HG02943 (cell line): ENCODE measurements around the gene COPS9.

Source experiments
- ATAC-seq: cut with Tn5 transposase; IDR thresholded peaks from one replicate; pipeline ENCODE4 v1.9.1; 2021; ENCODE audit warnings: mild to moderate bottlenecking, low read depth, moderate library complexity; ENCODE audit not compliant: unreplicated experiment

Gene COPS9

GRCh38 chr2:240166761-240167587, 30.9 kb upstream of the COPS9 start:
- ATAC-seq = no peak

- ATAC-seq = no peak
Observed at GRCh38 chr2:240166191-240166590, 30.1 kb upstream of the COPS9 start.

GRCh38 chr2:240165661-240166060, 29.6 kb upstream of the COPS9 start:
- ATAC-seq = no peak

- ATAC-seq = no peak
Observed at GRCh38 chr2:240165034-240165433, 28.9 kb upstream of the COPS9 start.

- no peak for ATAC-seq
Observed at GRCh38 chr2:240164586-240164985, 28.5 kb upstream of the COPS9 start.

GRCh38 chr2:240163844-240164574, 27.9 kb upstream of the COPS9 start:
- ATAC-seq = no peak

GRCh38 chr2:240162939-240163714, 27.0 kb upstream of the COPS9 start:
- ATAC-seq = no peak

GRCh38 chr2:240162531-240162930, 26.4 kb upstream of the COPS9 start:
- no peak for ATAC-seq

GRCh38 chr2:240162032-240162431, 25.9 kb upstream of the COPS9 start:
- no peak for ATAC-seq

- ATAC-seq = no peak
Observed at GRCh38 chr2:240161087-240161750, 25.1 kb upstream of the COPS9 start.

- no peak for ATAC-seq
Observed at GRCh38 chr2:240160291-240161086, 24.4 kb upstream of the COPS9 start.

GRCh38 chr2:240159251-240159839, 23.2 kb upstream of the COPS9 start:
- no peak for ATAC-seq

- ATAC-seq = no peak
Observed at GRCh38 chr2:240157147-240157470, 21.0 kb upstream of the COPS9 start.

- ATAC-seq = no peak
Observed at GRCh38 chr2:240156435-240157146, 20.5 kb upstream of the COPS9 start.

- no peak for ATAC-seq
Observed at GRCh38 chr2:240155745-240156390, 19.8 kb upstream of the COPS9 start.

- no peak for ATAC-seq
Observed at GRCh38 chr2:240155048-240155744, 19.1 kb upstream of the COPS9 start.

- no peak for ATAC-seq
Observed at GRCh38 chr2:240154606-240155005, 18.5 kb upstream of the COPS9 start.

GRCh38 chr2:240153418-240153817, 17.3 kb upstream of the COPS9 start:
- no peak for ATAC-seq
